NCI-H1105 treated with DMSO at 0.1 percent for 48 hours (cell line): ENCODE results near the gene OR10H3.
A peak's percentile ranks its signal among the peaks of the same experiment; 100 is the strongest.
"Not testable (repeated sequence)": the region's sequence is repeated elsewhere in the genome, so short reads cannot be mapped to it uniquely, and the experiment has no call there.

Source experiments
- DNase-seq: peaks from one replicate; lab custom pipeline; 2025; lab: John Stamatoyannopoulos, UW

Gene OR10H3

GRCh38 chr19:15779756-15780476 lies 42.1 kb downstream of the OR10H3 start:
- peak; percentile 30 for DNase-seq

DNA sequence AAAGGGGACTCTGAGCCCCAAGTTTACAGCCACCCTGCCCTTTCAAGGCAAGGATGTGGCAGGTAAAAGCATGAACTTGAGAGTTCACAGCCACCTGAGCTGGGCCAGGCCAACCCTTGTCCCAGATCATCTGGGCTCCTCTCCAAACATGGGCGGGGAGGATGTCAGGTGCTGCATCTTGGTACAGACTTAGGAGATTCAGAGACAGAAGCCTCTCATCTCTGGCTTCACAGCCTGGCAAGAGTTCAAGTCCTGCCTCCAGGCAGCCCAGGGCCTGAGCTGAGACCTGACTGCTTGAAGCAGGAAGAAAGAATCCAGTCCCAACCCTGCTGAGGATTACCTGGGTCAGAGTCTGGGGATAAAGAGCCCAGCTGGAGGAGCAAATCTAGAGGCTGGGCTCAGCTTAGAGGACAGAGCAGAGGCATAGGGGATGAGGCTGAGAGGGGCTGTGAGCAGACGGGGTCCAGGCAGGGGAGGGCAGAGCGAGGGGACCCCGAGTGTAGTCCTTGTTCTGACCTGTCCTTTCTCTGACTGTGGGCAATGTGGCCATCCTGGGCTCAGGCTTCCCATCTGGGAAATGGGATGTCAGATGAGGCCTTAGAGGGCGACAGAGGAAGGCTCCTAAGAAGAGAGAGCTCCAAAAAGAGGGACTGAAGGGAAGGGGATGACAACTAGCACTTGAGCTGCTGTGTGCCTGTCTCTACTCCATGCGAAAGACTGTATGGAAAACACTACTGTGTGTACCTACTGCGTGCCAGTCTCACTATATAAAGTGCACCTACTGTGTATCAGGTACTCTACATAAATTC lies 43.0 kb downstream of the OR10H3 start:
- no peak for DNase-seq

DNA sequence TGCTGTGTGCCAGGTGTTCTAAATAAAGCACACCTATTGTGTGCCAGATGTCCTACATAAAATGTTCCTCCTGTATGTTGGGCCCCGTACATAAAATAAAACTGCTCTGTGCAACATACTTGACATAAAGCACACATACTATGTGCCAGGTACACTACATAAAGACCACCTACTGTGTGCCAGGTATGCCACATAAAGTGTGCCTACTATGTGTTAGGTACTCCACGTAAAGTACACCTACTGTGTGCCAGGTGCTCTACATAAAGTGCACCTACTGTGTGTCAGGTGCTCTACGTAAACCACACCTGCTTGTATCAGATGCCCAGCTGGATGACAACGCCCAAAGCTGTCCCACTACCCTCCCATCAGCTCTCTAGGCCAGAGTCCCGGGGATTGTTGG lies 43.9 kb downstream of the OR10H3 start:
- no peak for DNase-seq

GRCh38 chr19:15782211-15782610 lies 44.4 kb downstream of the OR10H3 start:
- DNase-seq, result no peak

DNA sequence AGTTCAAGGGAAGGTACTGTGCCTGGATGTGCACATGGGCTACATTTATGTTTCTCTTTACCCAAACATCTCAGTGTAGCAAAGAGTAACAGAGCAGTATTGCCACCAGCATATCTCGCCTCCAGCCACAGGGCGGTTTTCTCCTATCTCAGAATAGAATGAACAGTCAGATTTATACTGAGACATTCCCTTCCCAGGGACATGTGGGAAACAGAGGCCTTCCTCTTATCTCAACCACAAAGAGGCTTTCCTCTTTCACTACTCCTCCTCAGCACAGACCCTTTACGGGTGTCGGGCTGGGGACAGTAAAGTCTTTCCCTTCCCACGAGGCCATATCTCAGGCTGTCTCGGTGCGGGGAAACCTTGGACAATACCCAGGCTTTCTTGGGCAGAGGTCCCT lies 45.1 kb downstream of the OR10H3 start:
- not testable (repeated sequence) for DNase-seq

GRCh38 chr19:15787611-15788155 lies 49.9 kb downstream of the OR10H3 start, which contains the start of gene OR10H5:
TSS of gene OR10H5 (plus strand) at chr19:15787661. CDS start at chr19:15794049, 6,388 bp downstream.
- DNase-seq, result no peak

DNA sequence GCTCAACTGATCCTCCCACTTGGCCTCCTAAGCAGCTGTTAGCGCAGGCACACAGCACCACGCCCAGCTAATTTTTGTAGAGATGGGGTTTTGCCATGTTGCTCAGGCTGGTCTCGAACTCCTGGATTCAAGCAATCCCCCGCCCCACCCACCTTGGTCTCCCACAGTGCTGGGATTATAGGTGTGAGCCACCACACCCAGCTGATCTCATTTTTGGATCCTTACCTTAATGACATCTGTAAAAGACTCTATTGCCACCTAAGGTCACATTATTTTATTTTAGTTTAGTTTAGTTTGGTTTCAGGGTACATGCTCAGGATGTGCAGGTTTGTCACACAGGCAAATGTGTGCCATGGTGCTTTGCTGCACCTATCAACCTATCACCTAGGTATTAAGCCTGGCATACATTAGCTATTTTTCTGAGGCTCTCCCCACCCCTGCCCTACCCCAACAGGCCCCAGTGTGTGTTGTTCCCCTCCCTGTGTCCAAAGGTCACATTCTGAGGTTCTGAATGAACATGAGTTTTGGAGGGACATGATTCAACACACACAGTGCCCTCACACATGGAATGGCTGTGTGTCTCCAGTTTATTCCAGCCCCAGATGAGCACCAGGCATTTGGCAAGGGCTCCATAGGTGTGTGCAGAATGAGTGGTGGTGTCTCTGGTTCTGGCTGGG lies 50.9 kb downstream of the OR10H3 start:
- DNase-seq, result no peak

GRCh38 chr19:15790096-15790495 lies 52.3 kb downstream of the OR10H3 start:
- DNase-seq, result no peak
